ENCODE data around the gene NEURL1. TPM values are rescaled to one million over a fixed set of nuclear protein-coding genes. Genes with fewer than 3 reads are reported as not detected.
A peak's percentile ranks its signal among the peaks of the same experiment; 100 is the strongest.

The NEURL1 gene
- total RNA-seq, 1 donor from 2014 or later: 1.8 TPM

- no peaks in the 10 kb centered on the region for H3K9me3 Mint-ChIP-seq
- no peaks in the 10 kb centered on the region for H3K27me3 Mint-ChIP-seq (ENCODE audit: low read depth)
- no peaks in the 10 kb centered on the region for H3K36me3 Mint-ChIP-seq (ENCODE audit: low read depth)
- DNase-seq (ENCODE audit: low read depth, low spot score): no peak
- H3K4me1 Mint-ChIP-seq: peaks cover 1% of the 10 kb centered on the region
- peak overlapping the region; percentile 6 for H3K27ac Mint-ChIP-seq (ENCODE audit: unreplicated experiment)
- TF ChIP-seq CTCF (conservative IDR thresholded peaks at IDR 0.05): no peak
- no peak overlapping the region for H3K4me3 Mint-ChIP-seq
Measured at GRCh38 chr10:103575416-103576075, 82.0 kb downstream of the NEURL1 start.

- H3K36me3 Mint-ChIP-seq (ENCODE audit: low read depth): no peaks in the 10 kb centered on the region
- DNase-seq (ENCODE audit: low read depth, low spot score): no peak
- no peak for TF ChIP-seq CTCF (conservative IDR thresholded peaks at IDR 0.05)
- H3K4me3 Mint-ChIP-seq: no peak overlapping the region
- no peaks in the 10 kb centered on the region for H3K9me3 Mint-ChIP-seq
- no peak overlapping the region for H3K27ac Mint-ChIP-seq (ENCODE audit: unreplicated experiment)
- H3K4me1 Mint-ChIP-seq: peaks cover 5% of the 10 kb centered on the region
- no peaks in the 10 kb centered on the region for H3K27me3 Mint-ChIP-seq (ENCODE audit: low read depth)
Measured at GRCh38 chr10:103576076-103576471, 82.6 kb downstream of the NEURL1 start.

- no peak overlapping the region for H3K4me3 Mint-ChIP-seq
- no peaks in the 10 kb centered on the region for H3K27me3 Mint-ChIP-seq (ENCODE audit: low read depth)
- peaks cover 5% of the 10 kb centered on the region for H3K4me1 Mint-ChIP-seq
- TF ChIP-seq CTCF (conservative IDR thresholded peaks at IDR 0.05): no peak
- no peak for DNase-seq (ENCODE audit: low read depth, low spot score)
- no peak overlapping the region for H3K27ac Mint-ChIP-seq (ENCODE audit: unreplicated experiment)
- H3K36me3 Mint-ChIP-seq (ENCODE audit: low read depth): no peaks in the 10 kb centered on the region
- no peaks in the 10 kb centered on the region for H3K9me3 Mint-ChIP-seq
Measured at GRCh38 chr10:103576862-103577261, 83.4 kb downstream of the NEURL1 start.

- Mint-ChIP-seq H3K27me3 (ENCODE audit: low read depth) (no peaks in the 10 kb centered on the region), H3K27ac (ENCODE audit: unreplicated experiment) (no peak overlapping the region), H3K4me3 (no peak overlapping the region), H3K9me3 (no peaks in the 10 kb centered on the region), H3K4me1 (peaks cover 5% of the 10 kb centered on the region), H3K36me3 (ENCODE audit: low read depth) (peaks cover under 1% of the 10 kb centered on the region)
- TF ChIP-seq CTCF (conservative IDR thresholded peaks at IDR 0.05): no peak
- no peak for DNase-seq (ENCODE audit: low read depth, low spot score)
Measured at GRCh38 chr10:103578782-103579382, 85.4 kb downstream of the NEURL1 start.

GRCh38 chr10:103580011-103580410, 86.5 kb downstream of the NEURL1 start:
- Mint-ChIP-seq H3K4me1 (peaks cover 5% of the 10 kb centered on the region), H3K27ac (ENCODE audit: unreplicated experiment) (no peak overlapping the region), H3K27me3 (ENCODE audit: low read depth) (no peaks in the 10 kb centered on the region), H3K9me3 (no peaks in the 10 kb centered on the region), H3K4me3 (no peak overlapping the region), H3K36me3 (ENCODE audit: low read depth) (peaks cover 2% of the 10 kb centered on the region)
- DNase-seq (ENCODE audit: low read depth, low spot score): no peak
- no peak for TF ChIP-seq CTCF (conservative IDR thresholded peaks at IDR 0.05)
